Frontal cortex (tissue), 4 donors: ENCODE results near the gene UBE2E1. TPM values are rescaled to one million over a fixed set of nuclear protein-coding genes. Genes with fewer than 3 reads are reported as not detected.
"Not testable (repeated sequence)": the region's sequence is repeated elsewhere in the genome, so short reads cannot be mapped to it uniquely, and the experiment has no call there.

ENCODE experiments used
- DNase-seq, 2 donors: peaks; one replicate each; pipeline ENCODE4 v3.0.0; 2012; ENCODE audit warnings: low spot score in 2 of 2
- FAIRE-seq: peaks from 2 replicates; lab custom pipeline; 2012; peaks lifted over from hg19 to GRCh38; lab: Jason Lieb, UNC
- total RNA-seq: library from RNA; depleted of rRNA; stranded (reverse); fragments of >200 nt; gene quantifications from one replicate; pipeline ENCODE4 v1.2.3, GENCODE V29; 2014
- donor health status: control.
- donor health status: control.
- donor health status: control.

UBE2E1 gene
- total RNA-seq, 1 donor from 2014 or later, result 112 TPM

GRCh38 chr3:23873941-23874340, 68.2 kb downstream of the UBE2E1 start:
- no peak for DNase-seq
- no peak for FAIRE-seq

- FAIRE-seq (no peak), DNase-seq (no peak)
Measured at GRCh38 chr3:23874359-23875112, 68.8 kb downstream of the UBE2E1 start.

- DNase-seq, result no peak
- no peak for FAIRE-seq
Measured at GRCh38 chr3:23875113-23875725, 69.5 kb downstream of the UBE2E1 start.

- DNase-seq (no peak), FAIRE-seq (no peak)
Measured at GRCh38 chr3:23876923-23877322, 71.2 kb downstream of the UBE2E1 start.

- DNase-seq (no peak), FAIRE-seq (no peak)
Measured at GRCh38 chr3:23877329-23877980, 71.7 kb downstream of the UBE2E1 start.

GRCh38 chr3:23879485-23879884, 73.7 kb downstream of the UBE2E1 start:
- DNase-seq, result no peak
- FAIRE-seq, result no peak

GRCh38 chr3:23880703-23881339, 75.1 kb downstream of the UBE2E1 start:
- FAIRE-seq, result no peak
- no peak for DNase-seq

GRCh38 chr3:23881993-23882392, 76.2 kb downstream of the UBE2E1 start:
- not testable (repeated sequence) for DNase-seq, FAIRE-seq

- no peak for DNase-seq
- no peak for FAIRE-seq
Measured at GRCh38 chr3:23882487-23882918, 76.7 kb downstream of the UBE2E1 start.

GRCh38 chr3:23884481-23884880, 78.7 kb downstream of the UBE2E1 start:
- no peak for FAIRE-seq
- DNase-seq, result no peak

GRCh38 chr3:23885210-23885609, 79.5 kb downstream of the UBE2E1 start:
- DNase-seq, result no peak
- no peak for FAIRE-seq

- FAIRE-seq (no peak), DNase-seq (no peak)
Measured at GRCh38 chr3:23886311-23886710, 80.6 kb downstream of the UBE2E1 start.

- no peak for DNase-seq
- FAIRE-seq, result peak; percentile 78
Measured at GRCh38 chr3:23888617-23889228, 83.0 kb downstream of the UBE2E1 start.

- DNase-seq (no peak), FAIRE-seq (no peak)
Measured at GRCh38 chr3:23889386-23889785, 83.6 kb downstream of the UBE2E1 start.

- no peak for FAIRE-seq
- DNase-seq, result no peak
Measured at GRCh38 chr3:23889950-23890349, 84.2 kb downstream of the UBE2E1 start.

GRCh38 chr3:23894254-23895061, 88.7 kb downstream of the UBE2E1 start:
- no peak for DNase-seq
- FAIRE-seq, result no peak

GRCh38 chr3:23895181-23895580, 89.4 kb downstream of the UBE2E1 start:
- no peak for DNase-seq
- no peak for FAIRE-seq

- no peak for DNase-seq
- FAIRE-seq, result no peak
Measured at GRCh38 chr3:23900744-23901143, 95.0 kb downstream of the UBE2E1 start.

GRCh38 chr3:23904545-23904944, 98.8 kb downstream of the UBE2E1 start:
- DNase-seq (no peak), FAIRE-seq (no peak)
